Stimulated activated CD8-positive, alpha-beta memory T cell treated with anti-CD3 and anti-CD28 coated beads, Interleukin-4, amount 100 ng/mL, for 48 hours (primary cell): Measurements from ENCODE around the gene TEX2.
A peak's percentile ranks its signal among the peaks of the same experiment; 100 is the strongest.

Experiments used
- DNase-seq: peaks from one replicate; pipeline ENCODE4 v3.0.0-alpha.2; 2020

The TEX2 gene

DNA sequence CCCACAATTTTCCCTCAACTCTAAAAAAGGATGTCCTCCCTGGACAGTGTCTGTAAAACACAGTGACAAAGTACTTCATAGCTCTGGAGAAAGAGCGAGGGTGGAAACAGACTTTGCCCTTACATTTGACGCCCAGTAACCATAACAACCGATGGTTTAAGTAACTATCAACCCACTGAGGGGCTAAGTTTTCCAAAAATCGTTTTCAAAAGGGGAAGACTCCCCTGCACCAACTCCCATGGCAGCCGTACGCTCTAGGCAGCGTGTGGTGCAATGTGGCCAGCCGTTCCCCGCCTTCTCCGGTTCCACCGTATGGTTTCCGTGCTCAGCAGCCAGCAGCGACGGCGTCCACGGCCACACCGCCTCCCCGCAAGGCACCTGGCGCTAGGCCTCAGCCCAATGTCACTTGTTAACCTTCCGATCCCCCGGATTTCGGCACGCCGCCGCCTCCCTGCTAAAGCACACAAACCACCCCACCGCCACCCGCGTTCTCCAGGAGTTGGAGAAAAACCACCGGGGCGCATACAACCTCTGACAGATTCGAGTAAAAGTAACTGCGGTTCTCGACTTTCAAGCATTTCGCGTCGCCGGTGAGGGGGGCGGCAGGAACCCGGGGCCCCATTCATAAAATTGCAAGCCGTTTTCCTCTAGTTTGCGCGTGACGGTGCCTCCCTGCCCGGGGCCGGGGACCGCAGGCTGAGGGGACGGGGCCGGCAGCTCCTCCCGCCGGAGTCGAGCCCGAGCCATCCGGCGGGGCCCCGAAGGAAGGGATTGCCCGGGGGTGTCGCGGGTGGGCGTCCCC, 661 bp downstream of the TEX2 start:
- peak; percentile 73 for DNase-seq

DNA sequence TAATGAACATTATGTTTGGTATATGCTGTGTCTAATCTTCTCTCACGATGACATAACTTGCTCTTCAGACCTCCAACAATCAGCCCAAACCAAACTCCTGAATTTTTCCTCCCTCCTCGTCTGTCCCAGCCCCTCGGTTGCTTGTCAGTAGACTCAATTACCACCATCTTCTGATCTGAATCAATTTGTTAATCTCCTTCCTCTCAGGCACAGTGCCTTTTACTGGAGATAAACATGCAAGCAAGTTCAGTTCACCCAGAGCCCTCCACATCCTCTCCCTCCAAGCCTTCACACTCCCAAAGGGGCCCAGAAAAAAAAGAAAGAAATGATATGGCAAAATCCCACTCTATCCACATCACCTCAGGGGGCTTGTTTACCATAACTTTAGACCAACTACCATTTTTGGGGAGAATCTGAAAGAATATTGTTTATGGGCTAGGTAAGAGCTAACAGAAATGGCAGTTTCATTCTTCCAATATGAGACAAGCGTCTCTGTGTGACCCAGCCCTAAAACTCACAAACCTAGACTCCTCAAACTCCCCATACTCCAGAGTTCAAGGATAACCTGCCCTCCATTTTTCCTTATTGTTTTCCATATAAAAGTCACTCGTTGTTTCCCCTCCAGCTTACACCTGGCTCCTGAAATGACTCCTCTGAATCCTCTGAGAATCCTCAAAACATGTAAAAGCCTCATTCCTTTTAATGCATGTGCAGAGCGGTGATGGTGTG, 1.5 kb downstream of the TEX2 start:
- DNase-seq = no peak

DNA sequence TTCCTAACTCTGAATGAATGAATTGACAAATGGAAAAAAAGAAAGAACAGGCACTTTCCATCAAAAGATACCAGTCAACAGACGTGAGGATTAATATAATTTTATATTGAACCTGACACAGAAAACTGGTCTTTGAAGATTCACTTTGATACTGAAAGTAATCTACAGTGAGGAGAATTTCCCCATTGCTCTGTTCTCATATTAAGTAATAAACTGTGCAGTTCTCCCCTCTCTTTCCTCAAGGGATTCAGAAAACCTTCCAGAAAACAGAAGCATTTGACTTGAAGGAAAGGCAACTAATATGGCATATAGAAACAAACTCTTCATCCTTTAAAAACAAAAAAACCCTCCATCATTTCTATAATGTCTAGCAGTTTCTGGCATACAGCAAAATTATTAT, 2.2 kb downstream of the TEX2 start:
- no peak for DNase-seq

DNA sequence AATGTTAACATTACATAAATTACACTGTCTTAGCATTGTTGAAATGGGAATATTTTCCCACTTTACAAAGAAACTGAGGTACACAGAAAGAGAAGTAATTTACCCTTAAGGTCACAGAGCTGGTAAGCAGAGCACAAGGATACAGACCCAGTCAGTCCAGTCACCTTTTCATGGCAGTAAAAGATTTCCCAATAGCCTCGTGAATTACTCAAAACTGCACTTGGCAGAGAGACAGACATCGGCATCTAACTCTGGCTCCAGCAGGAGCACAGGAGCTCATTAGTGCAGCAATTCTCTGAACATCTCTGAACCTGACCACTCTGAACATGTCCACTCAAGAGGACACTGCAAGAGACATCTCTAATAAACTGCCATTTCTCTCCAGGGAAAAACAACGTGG, 3.1 kb downstream of the TEX2 start:
- no peak for DNase-seq

DNA sequence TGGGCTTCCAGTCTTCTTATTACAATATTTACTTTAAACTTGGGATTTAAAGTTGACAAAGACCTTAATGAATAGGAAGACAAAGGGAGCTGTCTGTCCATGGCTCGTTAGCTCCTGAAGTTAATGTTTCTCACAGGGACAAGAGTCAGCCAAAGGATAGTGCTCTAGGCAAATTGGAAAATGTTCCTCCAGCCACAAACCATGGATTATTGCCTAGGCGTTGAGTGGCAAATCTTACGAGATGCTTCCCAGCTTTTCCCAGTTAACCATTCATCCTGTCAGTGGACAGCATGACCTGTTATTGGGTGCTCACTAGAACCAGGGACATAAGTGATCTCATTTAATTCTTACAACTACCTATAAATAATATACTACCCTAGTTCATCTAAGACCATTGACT, 3.6 kb downstream of the TEX2 start:
- no peak for DNase-seq

DNA sequence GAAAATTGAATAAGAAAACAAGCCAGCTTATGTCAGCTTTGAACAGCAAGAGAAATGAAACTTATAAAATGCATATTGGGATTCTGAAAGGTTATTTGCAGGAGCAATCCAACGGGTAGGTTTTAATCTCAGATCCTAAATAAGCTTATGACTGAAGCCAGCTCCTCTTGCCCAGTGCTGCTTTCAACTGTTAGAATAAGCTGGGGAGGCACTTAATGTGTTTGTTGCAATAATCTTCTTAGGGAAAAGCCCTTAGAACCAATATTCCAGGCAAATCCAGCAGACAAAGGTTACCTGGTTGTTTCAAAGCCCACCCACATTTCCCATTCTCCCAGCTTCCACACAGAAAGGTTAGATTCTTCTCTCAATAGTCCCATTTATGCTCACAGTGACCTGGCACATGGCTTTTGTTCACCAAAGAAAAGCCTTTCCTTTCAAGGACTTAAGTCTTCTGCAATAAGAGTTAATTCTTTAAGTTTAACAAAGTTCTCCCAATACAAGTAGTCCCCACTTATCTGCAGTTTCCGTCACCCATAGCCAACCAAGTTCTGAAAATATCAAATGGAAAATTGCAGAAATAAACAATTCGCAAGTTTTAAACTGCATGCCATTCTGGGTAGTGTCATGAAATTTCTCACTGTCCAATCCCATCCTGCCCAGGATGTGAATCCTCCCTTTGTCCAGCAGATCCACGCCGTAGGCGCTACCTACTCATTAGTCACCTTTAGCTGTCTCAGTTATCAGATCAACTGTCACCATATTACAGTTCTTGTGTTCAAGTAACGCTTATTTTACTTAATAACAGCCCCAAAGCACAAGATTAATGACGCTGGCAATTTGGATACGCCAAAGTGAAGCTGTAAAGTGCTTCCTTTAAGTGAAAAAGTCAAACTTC, 5.9 kb downstream of the TEX2 start:
- no peak for DNase-seq

DNA sequence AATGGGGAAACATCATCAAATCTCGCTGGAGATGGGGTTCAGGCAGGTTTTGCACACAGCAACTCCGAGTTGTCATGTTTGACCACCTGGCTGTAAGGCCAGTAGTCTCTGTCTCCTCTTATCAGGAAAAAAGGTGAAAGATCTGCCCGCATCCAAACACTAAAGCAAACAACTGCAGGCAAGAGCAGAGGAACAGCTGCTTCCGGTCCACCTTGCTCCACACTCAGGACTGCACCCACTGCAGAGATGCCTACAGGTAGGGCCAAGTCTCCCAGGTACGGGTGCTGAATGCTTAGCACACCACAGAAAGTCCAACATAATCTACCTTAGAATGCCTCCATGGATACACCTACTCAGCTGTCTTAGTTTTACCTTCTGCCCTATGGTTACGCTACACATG, 7.3 kb downstream of the TEX2 start:
- no peak for DNase-seq

DNA sequence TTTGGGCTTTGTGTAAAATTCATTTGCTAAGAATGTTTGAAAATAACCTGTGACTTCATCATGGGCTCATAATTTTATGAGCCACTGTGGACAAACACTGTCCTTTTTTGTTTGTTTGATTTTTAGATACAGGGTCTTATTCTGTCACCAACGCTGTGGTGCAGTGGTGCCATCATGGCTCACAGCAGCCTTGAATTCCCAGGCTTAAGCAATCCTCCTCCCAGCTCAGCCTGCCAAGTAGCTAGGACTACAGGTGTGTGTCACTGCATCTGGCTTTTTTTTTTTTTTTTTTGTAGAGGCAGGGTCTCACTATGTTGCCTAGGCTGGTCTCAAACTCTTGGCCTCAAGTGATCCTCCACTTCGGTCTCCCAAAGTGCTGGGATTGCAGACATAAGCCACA, 8.3 kb downstream of the TEX2 start:
- DNase-seq = no peak

DNA sequence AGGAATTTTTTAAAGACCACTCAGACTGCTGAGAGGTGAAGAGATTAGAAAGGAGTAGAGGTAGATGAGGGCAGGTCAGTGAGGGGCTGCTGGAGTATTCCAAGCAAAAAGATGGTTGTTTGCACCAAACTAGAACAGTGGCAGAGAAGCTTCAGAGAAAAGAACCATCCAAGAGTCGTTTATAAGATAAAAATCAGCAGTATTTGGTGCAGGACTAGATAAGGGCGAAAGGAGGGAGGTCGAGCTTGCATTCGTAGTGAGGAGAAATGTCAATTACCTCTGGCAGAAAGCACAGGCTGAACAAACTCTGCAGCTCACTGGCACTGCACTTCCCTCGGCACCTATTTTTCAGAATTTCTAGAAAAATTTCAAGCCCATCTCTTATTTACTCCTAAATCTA, 9.6 kb downstream of the TEX2 start:
- DNase-seq = no peak

DNA sequence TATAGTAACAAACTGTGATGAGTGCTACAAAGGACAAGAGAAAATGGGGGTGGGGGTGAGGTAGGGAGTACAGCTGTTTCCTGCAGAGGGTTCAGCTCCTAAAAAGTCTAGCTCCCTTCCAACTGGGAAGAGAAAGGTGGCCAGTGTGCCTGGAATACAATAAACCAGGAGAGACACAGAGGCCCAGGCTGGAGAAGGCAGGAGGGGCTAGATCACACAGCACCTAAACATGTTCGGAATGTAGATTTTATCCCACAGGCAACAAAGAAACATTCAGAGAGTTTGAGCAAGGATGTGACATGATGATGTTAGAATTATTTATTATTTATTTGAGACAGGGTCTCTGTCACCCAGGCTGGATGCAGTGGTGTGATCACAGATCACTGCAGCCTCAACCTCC, 10.2 kb downstream of the TEX2 start:
- no peak for DNase-seq

DNA sequence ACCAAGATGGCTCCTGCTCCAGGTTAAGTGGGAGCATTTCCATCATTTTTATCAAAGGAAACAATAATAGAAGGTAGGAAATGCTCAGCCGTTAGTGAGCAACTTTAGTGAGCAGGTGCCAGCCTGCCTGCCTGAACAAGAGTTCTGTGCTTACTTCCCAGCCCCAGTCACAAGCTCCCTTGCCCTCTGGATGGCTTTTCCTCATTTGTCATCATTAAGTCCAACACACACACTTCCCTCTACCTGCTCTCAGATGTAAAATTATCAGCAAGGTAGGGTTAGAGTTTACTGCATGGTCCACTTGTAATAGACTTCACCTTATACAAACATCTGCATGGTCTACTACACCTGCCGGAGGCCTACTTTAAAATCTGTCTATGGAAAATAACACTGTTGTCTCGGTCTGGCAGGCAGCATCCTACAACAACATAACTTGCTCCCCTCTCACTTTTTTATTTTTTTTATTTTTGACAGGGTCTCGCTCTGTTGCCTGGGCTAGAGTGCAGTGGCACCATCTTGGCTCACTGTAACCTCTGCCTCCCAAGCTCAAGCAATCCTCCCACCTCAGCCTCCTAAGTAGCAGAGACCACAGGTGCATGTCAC, 12.7 kb downstream of the TEX2 start:
- DNase-seq = no peak

DNA sequence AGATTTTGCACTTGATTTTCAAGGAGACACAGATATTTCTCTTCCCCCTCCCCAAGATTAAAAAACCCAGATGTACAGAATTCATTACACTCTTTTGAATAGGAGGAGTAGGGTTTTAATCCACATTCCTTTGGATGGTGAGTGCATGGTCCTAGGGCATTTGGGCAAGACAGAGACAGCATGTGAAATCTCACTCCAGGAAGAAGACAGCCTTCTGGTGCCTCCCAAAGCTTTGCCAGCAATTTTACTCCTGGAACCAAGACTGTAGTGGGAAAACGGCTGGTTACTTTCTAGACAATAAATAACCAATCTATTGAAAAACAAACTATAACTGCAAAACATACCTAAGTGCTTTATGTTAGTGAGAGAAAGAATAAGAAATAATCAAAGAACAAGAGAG, 15.2 kb downstream of the TEX2 start:
- no peak for DNase-seq

DNA sequence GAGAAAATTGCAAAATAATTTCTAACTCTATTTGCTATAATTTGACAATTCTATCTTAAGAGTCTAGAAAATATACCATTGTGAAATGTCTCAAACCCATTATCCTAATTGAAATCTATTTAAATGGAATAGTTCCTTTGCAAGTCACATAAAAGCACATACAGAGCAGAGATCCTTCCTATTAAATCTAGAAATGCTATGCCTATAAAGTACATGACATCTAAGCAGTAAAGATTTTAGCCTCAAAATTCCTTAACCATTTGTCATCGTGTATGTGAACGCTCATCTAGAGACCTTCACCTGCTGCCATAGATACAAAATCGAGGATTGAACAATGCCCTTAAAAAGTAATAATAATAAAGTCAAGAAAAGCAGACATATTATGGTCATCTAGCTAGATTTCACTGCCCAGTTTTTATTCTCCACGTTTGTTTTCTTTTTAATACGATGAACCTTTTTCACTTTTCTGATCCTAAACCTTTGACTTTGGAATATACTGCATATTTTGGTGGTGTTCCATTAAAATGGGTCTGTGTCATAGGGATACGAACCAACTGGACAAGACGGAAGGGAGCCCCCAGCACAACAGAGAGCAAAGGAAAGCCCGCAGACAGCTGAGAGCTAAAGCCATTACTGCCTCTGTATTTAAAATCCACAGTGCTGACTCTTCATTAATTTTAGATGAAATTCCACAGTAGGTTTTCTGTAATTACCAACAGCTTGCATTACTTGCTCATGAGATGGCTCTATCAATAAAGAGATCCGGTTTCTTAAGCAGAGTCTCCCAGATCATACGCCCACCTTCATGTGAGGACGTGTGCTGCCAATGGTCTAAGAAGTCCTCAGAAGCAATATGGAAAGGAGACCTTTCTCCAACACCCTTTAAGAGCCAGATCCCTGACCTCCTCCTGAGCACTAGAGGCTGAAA, 17.6 kb downstream of the TEX2 start:
- no peak for DNase-seq

DNA sequence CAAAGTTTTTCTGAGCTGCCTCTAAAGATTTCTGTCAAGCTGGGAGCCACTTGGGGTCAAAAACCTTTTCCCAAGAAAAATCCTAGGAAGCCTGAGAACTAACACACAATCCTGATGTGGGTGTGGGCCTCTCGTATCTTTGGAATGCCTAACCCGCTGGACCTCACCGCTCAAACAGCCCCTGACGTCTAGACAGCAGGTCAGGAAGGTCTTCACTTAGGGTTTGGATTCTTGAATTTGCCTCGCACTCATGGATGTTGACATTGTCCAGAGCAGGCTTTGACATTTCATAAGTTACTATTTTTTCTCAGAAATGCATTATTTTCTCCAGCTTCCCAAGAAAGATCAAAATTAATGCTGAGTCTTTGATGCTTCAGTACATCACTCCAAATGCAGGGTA, 18.9 kb downstream of the TEX2 start:
- DNase-seq = no peak

DNA sequence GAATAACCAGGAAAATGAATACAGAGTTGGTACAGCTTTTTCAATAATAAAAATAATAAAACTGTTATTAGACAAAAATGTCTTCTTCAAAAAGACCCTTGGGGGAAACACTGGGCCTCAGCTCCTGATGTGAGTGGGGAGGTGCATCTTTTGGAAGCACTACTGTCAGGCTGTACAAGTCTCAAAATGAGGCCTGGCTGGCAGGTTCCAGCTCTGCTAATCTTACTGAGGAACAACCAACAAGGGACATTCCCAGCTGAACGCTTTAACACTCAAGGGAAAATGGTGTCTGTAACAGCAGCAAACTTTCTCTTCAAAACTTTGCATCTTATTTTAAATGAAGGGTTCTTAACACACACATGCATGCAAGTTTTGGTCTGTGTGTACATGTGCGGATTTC, 19.7 kb downstream of the TEX2 start:
- DNase-seq = no peak

DNA sequence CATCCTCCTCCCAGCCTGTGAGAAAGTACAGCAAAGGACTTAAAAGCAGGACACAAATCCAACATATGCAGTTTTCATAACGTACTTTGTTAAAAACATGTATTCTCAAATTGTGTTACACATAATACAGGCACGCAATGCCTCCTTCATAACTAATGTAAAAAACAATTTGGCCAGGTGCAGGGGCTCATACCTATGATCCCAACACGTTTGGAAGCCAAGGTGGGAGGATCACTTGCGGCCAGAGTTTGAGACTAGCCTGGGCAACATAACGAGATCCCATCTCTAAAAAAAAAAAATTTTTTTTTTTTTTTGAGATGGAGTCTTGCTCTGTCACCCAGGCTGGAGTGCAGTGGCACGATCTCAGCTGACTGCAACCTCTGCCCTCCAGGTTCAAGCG, 20.4 kb downstream of the TEX2 start:
- no peak for DNase-seq

DNA sequence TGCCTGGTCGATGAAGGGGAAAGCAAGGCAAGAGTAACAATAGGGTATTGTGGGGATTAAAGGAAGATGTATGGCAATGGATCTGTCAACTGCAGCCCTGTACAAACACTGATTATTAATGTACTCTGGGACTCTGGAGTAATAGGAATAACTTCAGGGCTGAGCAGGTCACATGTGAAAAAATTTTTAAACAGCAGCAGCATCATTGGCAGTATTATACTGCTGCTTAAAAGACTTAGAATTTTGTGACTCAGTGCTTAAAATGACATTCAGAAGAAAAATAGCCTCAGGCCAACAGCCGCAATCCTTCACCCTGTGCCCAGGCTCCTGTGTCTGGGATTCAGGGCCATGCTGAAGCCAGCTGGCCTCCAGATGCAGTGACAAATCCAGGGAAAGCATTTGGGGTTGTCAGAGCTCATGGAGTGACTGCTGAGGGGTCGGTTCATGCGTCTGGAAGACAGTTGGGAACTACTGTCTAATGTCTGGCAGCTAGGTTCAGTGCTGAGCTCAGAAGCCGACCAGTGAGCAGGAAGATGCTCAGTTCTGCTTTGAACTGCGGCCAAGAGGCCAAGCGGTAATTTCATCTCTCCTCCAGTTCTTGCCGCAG, 22.2 kb downstream of the TEX2 start:
- no peak for DNase-seq

DNA sequence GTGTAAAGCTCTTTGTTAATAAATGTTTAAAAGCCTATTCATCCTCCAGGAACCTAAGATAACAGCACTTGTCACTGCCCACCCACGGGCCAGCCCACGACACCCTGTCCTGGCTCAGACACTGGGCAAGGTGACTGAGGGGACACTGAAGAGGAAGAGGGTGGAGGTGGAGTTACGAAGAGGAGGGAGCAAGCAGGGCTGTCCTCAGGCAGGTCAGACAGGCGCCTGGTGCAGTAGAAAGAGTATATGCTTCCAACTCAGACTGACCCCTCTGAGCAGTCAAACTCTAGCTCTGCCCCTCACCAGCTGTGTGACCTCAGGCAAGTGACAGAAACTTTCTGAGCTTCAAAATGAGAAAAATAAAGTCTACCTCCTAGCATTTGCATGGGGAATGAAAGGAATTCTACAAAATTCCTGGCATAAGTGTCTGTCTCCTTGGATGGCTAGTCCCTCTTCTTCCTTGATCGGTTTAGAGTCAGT, 22.8 kb downstream of the TEX2 start:
- DNase-seq = no peak

DNA sequence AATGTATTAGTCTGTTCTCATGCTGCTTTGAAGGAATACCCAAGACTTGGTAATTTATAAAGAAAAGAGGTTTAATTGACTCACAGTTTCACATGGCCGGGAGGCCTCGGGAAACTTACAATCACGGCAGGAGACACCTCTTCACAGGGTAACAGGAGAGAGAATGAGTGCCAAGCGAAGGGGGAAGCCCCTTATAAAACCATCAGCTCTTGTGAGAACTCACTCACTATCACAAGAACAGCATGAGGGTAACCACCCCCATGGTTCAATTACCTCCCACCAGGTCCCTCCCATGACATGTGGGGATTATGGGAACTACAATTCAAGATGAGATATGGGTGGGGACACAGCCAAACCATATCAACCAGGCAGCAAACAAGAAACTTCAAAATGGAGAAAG, 24.6 kb downstream of the TEX2 start:
- peak; percentile 57 for DNase-seq

DNA sequence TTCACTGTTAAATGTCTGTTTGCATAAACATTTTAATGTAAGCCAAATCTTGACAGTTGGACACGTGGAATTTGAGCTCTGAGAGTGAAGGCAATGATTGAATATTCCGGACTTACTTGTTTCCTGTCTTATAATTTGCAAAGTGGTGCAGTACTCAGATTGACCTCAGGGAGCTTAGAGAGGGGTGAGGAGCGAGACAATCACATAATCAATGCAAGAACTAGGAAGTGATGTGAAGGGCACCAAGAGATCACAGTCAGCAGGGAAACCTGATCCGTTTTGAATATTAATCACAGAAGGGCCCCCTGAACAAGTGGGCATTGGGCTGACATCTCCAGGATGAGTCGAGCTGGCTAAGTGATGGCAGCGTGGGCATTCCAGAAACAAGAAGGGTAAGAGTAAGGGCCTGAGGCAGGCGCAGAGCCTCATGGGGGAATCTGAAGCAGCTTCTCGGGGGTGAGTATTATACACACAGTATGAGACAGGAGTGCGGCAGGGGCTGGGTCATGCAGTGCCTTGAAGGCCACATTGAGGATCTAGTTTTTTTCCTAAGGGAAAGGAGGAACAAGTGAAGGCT, 26.1 kb downstream of the TEX2 start:
- DNase-seq = no peak

DNA sequence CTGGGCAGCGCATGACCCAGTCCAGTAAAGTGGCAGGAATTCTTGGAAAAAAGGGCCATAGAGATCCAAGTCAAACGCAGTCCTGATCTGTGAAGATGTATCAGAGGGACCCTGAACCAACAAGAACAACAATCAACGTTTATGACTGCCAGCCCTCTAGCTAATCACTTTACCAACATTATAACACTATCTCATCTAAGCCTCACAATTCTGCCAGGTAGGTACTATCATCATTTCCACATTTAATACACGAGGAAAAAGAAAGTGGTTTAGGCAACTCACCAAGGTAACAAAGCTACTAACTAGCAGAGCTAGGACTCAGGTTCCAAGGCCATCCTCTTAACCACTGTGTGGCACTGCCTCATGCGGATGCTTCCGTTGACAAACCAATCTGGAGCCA, 28.1 kb downstream of the TEX2 start:
- no peak for DNase-seq
